UCSD-AML1 (cell line): ENCODE results near the gene TMEM38B.
"Not testable (repeated sequence)": the region's sequence is repeated elsewhere in the genome, so short reads cannot be mapped to it uniquely, and the experiment has no call there.

Experiments used
- DNase-seq: peaks from one replicate; lab custom pipeline; 2025; ENCODE audit not compliant: unreplicated experiment; lab: John Stamatoyannopoulos, UW

The TMEM38B gene

GRCh38 chr9:105714020-105714331 is 19.6 kb downstream of the TMEM38B start:
- DNase-seq = no peak

GRCh38 chr9:105716146-105716545 is 21.8 kb downstream of the TMEM38B start:
- DNase-seq = no peak

GRCh38 chr9:105722099-105722498 is 27.8 kb downstream of the TMEM38B start:
- DNase-seq = no peak

- DNase-seq = no peak
Measured at GRCh38 chr9:105725370-105725769, 31.0 kb downstream of the TMEM38B start.

- not testable (repeated sequence) for DNase-seq
Measured at GRCh38 chr9:105728230-105728629, 33.9 kb downstream of the TMEM38B start.

GRCh38 chr9:105731420-105731819 is 37.1 kb downstream of the TMEM38B start:
- not testable (repeated sequence) for DNase-seq

- no peak for DNase-seq
Measured at GRCh38 chr9:105735366-105735765, 41.0 kb downstream of the TMEM38B start.

GRCh38 chr9:105737205-105737604 is 42.9 kb downstream of the TMEM38B start:
- DNase-seq = no peak

GRCh38 chr9:105742088-105742487 is 47.7 kb downstream of the TMEM38B start:
- DNase-seq = no peak

- DNase-seq = not testable (repeated sequence)
Measured at GRCh38 chr9:105747325-105747724, 53.0 kb downstream of the TMEM38B start.

GRCh38 chr9:105751761-105752160 is 57.4 kb downstream of the TMEM38B start:
- no peak for DNase-seq

- DNase-seq = no peak
Measured at GRCh38 chr9:105757496-105758251, 63.3 kb downstream of the TMEM38B start.

GRCh38 chr9:105760053-105760452 is 65.7 kb downstream of the TMEM38B start:
- no peak for DNase-seq

GRCh38 chr9:105782561-105783494 is 88.5 kb downstream of the TMEM38B start:
- DNase-seq = not testable (repeated sequence)

GRCh38 chr9:105783495-105783872 is 89.1 kb downstream of the TMEM38B start:
- DNase-seq = not testable (repeated sequence)

- DNase-seq = not testable (repeated sequence)
Measured at GRCh38 chr9:105786796-105787195, 92.5 kb downstream of the TMEM38B start.

GRCh38 chr9:105816202-105816744 is 121.9 kb downstream of the TMEM38B start:
- DNase-seq = no peak

- no peak for DNase-seq
Measured at GRCh38 chr9:105816981-105817380, 122.6 kb downstream of the TMEM38B start.

- no peak for DNase-seq
Measured at GRCh38 chr9:105818903-105819302, 124.6 kb downstream of the TMEM38B start.

GRCh38 chr9:105822814-105823213 is 128.5 kb downstream of the TMEM38B start:
- DNase-seq = no peak
